ENCODE measurements around the gene PIGP.
"Not testable (repeated sequence)": the region's sequence is repeated elsewhere in the genome, so short reads cannot be mapped to it uniquely, and the experiment has no call there.

The PIGP gene

GRCh38 chr21:37072988-37073416 lies at the start of gene PIGP, which contains the start of gene TTC3:
TSS of gene PIGP (minus strand) at chr21:37073071. CDS start at chr21:37072515, 556 bp downstream.
TSS of gene TTC3 (plus strand) at chr21:37073254. CDS start at chr21:37087258, 14,004 bp downstream.
- DNase-seq: peak; percentile 96

GRCh38 chr21:37119421-37120218 lies 46.7 kb upstream of the PIGP start:
- DNase-seq: no peak

GRCh38 chr21:37118187-37118826 lies 45.4 kb upstream of the PIGP start:
- DNase-seq: no peak

DNA sequence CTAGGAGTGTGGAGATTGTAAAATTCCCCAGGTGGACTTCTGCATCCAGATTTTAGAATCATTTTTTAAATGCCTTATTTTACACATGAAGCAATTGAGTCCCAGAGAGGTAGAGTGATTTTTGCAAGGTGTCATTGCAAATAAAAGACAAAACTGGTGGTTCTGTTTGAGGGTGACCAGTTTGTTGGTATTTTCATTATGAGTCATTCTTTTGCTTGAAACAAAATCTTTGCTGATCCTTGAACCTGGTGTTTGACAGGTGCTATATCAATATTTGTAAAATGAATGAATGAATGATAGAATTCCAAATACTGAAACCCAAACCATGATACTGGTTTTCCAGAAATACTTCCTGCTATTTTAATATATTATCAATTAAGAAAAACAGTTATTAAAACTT lies 44.3 kb upstream of the PIGP start:
- no peak for DNase-seq

DNA sequence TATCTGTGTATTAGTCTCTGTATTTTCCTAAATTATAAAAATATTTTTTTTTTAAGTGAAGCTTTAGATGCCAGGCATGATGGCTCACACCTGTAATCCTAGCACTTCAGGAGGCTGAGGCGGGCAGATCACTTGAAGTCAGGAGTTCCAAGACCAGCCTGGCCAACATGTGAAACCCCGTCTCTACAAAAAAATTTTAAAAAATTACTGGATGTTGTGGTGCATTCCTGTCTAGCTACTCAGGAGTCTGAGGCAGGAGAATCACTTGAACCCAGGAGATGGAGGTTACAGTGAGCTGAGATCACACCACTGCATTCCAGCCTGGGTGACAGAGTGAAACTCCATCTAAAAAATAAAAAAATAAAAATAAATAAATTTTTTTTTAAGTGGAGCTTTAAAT lies 43.6 kb upstream of the PIGP start:
- DNase-seq: not testable (repeated sequence)

- not testable (repeated sequence) for DNase-seq
Observed at GRCh38 chr21:37114301-37114700, 41.4 kb upstream of the PIGP start.

- DNase-seq: not testable (repeated sequence)
Observed at GRCh38 chr21:37111029-37111428, 38.2 kb upstream of the PIGP start.

DNA sequence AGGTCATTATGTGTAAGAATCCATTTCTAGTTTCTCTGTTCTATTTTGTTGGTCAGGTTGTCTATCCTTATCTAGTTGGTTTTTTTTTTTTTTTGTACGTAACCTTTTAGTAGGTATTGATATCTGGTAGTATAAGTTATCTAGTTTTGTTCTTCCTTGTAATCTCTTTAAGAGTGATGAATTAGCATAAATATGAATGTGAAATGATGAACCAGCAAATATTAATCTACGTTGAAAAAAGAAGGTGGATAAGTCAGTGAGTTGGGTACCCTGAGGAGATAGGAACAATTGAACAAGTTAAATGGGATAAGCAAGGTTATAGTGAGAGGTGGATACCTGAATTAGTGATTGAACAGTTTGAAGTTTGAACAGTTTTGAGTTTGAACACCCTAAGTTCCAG lies 34.1 kb upstream of the PIGP start:
- DNase-seq: no peak

DNA sequence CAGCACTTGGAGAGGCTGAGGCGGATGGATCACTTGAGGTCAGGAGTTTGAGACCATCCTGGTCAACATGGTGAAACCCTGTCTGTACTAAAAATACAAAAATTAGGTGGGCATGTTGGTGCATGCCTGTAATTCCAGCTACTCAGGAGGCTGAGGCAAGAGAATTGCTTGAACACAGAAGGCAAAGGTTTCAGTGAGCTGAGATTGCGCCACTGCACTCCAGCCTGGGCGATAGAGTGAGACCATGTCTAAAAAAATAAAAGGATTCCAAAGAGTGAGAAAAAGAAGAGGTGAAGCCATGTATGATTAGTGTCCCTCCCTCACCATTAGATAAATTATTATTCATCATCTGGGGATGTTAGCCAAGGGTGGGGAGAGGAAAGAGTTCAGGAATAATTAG lies 29.9 kb upstream of the PIGP start:
- not testable (repeated sequence) for DNase-seq

DNA sequence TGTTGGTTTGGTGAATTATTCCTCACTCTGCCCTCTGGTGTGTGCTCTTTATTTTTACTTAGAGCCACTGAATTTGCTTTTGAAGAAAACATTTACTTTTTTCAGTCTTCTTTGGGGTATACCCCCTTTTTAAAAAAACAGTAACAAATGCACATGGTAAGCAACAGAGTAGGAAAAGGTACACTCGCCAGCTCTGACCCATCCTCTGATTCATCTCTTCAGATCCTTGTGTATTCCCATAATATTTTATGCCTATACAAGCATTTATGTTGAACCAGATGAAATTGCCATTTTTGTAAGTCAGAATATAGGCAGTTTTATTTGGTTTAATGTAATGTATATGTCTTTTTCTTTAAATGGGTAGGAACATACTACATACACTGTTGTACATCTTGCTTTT lies 28.5 kb upstream of the PIGP start:
- DNase-seq: no peak

GRCh38 chr21:37100316-37100715 lies 27.4 kb upstream of the PIGP start:
- no peak for DNase-seq

GRCh38 chr21:37098751-37099150 lies 25.9 kb upstream of the PIGP start:
- DNase-seq: no peak

DNA sequence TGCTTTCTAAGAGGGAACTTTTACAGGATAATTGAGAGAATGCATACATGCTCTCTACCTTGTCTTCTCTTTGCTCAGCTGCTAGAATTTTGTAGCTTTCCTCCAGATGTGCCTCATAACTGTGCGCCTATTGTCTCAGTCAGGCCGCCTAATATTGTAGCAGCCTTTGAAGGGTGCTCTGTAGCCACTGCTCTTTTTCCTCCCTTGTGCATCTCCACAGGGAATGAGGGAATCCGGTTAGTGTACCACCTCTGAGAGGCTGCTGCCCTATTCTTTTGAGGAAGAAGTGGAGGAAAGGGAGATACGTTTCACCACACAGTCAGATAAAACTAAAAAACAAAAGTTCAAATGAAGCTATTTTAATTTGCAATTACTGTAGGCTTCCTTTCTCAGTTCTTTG lies 22.9 kb upstream of the PIGP start:
- no peak for DNase-seq

GRCh38 chr21:37093977-37094376 lies 21.1 kb upstream of the PIGP start:
- DNase-seq: no peak

DNA sequence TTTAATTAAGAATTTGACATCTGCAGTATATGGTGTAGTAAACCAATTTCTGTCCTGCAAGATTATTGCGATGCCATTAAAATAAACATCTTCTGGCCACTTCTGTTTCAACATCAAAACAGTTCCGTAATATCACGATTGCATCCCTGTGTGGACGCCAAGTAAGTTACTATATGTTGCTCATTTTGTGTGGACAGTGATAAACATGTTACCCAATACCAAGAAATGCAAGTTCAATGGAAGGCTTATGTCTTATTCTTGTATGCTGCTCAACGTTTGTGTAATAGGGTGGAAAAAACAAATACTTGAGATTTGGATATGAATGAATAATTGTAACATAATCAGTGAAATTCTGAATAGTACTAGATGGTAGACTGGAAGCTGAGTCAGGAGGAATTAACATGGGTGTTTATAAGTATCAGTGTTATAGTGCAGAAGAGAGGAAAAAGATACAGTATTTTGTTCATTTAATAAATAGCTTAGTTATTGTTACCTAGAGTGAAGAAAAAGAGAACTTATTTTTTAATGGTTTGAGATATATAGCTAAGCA lies 15.4 kb upstream of the PIGP start:
- DNase-seq: no peak

GRCh38 chr21:37087188-37087587 lies 14.3 kb upstream of the PIGP start:
- DNase-seq: no peak

- no peak for DNase-seq
Observed at GRCh38 chr21:37085726-37086125, 12.9 kb upstream of the PIGP start.

GRCh38 chr21:37082856-37083528 lies 10.1 kb upstream of the PIGP start:
- DNase-seq: no peak

DNA sequence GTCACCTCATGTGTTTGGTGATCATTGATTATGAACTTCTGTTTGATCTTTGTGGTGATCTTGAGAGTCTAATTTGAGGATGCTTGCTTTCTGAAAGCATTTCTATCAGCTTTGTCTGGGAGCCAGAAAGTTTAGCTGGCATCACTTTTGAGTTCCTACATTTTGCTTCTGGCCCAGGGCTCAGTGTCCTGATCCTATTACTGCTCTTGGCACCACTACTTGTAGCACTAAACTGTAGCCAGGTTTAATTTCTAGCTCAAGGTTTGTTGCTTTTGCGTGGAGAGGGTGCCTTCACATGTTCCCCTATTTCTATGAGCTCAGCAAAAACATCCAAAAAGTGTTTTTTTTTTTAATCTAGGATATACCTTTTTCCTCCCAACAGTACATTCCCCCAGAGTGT lies 9.5 kb upstream of the PIGP start:
- no peak for DNase-seq

- no peak for DNase-seq
Observed at GRCh38 chr21:37079211-37079824, 6.4 kb upstream of the PIGP start.

GRCh38 chr21:37077403-37077802 lies 4.5 kb upstream of the PIGP start:
- no peak for DNase-seq

- DNase-seq: no peak
Observed at GRCh38 chr21:37076087-37076850, 3.4 kb upstream of the PIGP start.
